ENCODE results near the gene NLK. TPM values are rescaled to one million over a fixed set of nuclear protein-coding genes. Genes with fewer than 3 reads are reported as not detected.
A peak's percentile ranks its signal among the peaks of the same experiment; 100 is the strongest.

The NLK gene
- total RNA-seq, result 9.6 and 13.9 TPM in 2 replicates

DNA sequence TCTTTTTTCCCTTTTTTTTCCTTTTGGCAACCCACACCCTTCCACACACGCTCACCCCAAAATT, at the start of gene NLK:
NLK (plus strand) TSS at position 21 of the 64 bp plus-strand sequence. CDS start 197 bp downstream, outside the sequence.

Small RNA genes lying within 50 kb of the gene (small RNA-seq; reads per million reads assigned to genes)
- gene RF00006, result not detected
- 1.4 reads per million, percentile 71 among the genes with 10 or more reads in this experiment for gene RF00156
- gene RF00601, result not detected
- not detected for gene RPS29P22

Other genes starting within 250 kb of the NLK start
- gene NOS2, start 242.1 kb upstream of the NLK start, total RNA-seq, result not detected in 2 replicates
- gene LYRM9, start 149.3 kb upstream of the NLK start, total RNA-seq, result 2.3 and 5.9 TPM in 2 replicates

Measured in subcutaneous preadipocyte (primary cell).